PC-3 (cell line): ENCODE measurements around the gene HDGFL3.

Source experiments
- CTCF ChIP-seq: fragments of 300-600 bp; sonication (generic); conservative IDR thresholded peaks from 2 replicates; pipeline ENCODE4 v1.5.1; 2017; ENCODE audit warnings: antibody characterized with exemption, low read depth, mild to moderate bottlenecking, low read length
- EZH2 ChIP-seq: fragments of 300-600 bp; sonication (generic); IDR thresholded peaks from one replicate; pipeline ENCODE4 v1.6.1; 2017; ENCODE audit warnings: antibody characterized with exemption, mild to moderate bottlenecking, low read length; ENCODE audit not compliant: unreplicated experiment

DNA sequence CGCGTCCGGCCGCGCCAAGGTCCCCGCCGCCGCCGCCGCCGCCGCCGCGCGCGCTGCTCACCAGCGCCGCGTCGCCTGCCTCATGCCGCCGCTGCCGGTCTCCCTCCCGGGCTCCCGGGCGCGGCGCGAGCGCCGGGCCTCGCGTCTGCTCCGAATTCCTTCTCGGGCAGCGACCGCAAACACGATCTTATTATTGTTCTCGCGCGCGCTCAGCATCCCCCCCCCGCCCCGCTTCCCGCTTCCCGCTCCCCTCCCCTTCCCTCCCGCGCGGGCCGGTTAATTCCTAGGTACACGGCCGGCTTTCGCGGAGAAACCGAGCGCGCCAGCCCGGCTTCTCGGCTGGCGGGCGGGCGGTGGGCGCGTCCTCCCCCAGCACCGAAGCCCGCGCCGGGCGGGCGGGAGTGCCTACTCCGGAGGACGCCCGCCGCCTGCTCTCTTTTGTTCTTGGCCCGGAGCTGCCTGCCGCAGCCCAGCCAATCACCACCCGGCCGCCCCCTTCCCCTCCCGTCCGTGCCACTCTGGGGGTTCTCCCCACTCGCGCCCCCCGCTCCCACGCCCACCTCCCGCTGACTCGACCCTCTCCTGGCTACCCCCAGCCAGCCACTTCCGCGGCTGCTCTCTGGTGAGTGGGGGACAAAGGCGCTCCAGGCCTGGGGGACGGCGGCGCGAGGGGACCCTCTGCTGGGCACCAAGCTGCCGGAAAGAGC is at the start of gene HDGFL3:
- TF ChIP-seq CTCF (peak; percentile 35; the same call in 1 of the 2 replicates), EZH2 (no peak)
